Neural progenitor cell (in vitro differentiated cells): ENCODE results near the gene BCL7A.
"Not testable (repeated sequence)": the region's sequence is repeated elsewhere in the genome, so short reads cannot be mapped to it uniquely, and the experiment has no call there.

Experiments used
- CTCF ChIP-seq: fragments of 200-600 bp; sonication (generic); IDR thresholded peaks from 2 replicates; pipeline ENCODE4 v1.5.1; 2017; ENCODE audit warnings: antibody characterized with exemption, mild to moderate bottlenecking
- EZH2 ChIP-seq: fragments of 200-600 bp; sonication (generic); IDR thresholded peaks from 2 replicates; pipeline ENCODE4 v1.6.1; 2017; ENCODE audit warnings: antibody characterized with exemption, mild to moderate bottlenecking, moderate library complexity
- EZH2phosphoT487 ChIP-seq: fragments of 200-600 bp; sonication (generic); IDR thresholded peaks from 2 replicates; pipeline ENCODE4 v1.6.1; 2017; ENCODE audit warnings: antibody characterized with exemption

GRCh38 chr12:122105496-122105895 is 83.8 kb downstream of the BCL7A start:
- not testable (repeated sequence) for TF ChIP-seq EZH2, CTCF, EZH2phosphoT487
